LHCN-M2 (cell line): ENCODE data around the gene INTS1. TPM values are rescaled to one million over a fixed set of nuclear protein-coding genes. Genes with fewer than 3 reads are reported as not detected.

Experiments used
- DNase-seq: peaks from one replicate; pipeline ENCODE4 v3.0.0-alpha.2; 2012; ENCODE audit warnings: low read depth
- total RNA-seq: library from RNA; depleted of rRNA; stranded (reverse); fragments of >200 nt; gene quantifications from 2 replicates; pipeline ENCODE4 v1.2.3, GENCODE V29; 2014

INTS1 gene
- total RNA-seq, 1 experiment from 2014 or later = 69.6 TPM

DNA sequence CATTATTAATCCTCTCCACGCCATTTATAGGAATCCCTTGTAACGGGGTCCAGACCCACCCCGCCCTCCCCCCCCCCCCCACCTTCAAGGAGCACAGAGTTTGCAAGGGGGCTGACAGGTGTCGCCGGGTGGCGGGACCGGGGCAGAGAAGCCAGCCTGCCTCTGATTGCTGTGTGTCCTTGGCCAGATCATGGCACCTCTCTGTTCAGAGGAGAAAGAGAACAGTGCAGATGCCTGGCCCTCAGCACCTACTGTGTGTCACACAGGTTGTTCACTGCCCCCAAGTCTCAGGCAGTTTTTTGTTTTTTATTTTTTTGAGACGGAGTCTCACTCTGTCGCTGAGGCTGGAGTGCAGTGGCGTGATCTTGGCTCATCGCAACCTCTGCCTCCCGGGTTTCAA, 39.5 kb downstream of the INTS1 start:
- DNase-seq = no peak

DNA sequence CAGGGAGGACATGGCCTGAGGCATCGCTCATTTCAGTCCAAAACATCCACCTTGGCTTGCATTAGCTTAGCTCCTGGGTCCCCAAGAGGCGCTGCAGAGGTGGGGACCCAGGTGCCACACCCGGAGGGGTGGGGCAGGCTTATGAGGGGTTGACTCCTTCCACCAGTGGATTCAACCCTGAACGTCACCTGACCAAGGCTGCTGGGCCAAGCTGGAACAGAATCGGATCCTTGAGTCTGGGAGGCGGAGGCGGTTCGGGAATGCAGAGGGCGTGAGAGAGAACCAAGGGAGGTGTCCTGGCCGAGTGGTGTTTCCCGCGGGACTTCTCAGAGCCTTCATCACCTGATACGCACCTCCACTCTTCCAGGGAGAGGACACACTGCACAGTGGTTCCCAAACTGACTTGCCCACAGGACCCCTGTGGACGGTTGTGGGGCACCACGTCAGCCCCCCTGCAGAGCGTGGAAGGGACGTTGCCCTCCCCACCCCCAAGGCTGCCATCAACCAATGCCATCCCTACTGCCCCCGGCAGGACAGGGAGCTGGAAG, 40.4 kb downstream of the INTS1 start:
- DNase-seq = no peak

- no peak for DNase-seq
Measured at GRCh38 chr7:1461646-1462375, 42.4 kb downstream of the INTS1 start.

GRCh38 chr7:1460821-1461645, 43.2 kb downstream of the INTS1 start:
- DNase-seq = peak; percentile 45

DNA sequence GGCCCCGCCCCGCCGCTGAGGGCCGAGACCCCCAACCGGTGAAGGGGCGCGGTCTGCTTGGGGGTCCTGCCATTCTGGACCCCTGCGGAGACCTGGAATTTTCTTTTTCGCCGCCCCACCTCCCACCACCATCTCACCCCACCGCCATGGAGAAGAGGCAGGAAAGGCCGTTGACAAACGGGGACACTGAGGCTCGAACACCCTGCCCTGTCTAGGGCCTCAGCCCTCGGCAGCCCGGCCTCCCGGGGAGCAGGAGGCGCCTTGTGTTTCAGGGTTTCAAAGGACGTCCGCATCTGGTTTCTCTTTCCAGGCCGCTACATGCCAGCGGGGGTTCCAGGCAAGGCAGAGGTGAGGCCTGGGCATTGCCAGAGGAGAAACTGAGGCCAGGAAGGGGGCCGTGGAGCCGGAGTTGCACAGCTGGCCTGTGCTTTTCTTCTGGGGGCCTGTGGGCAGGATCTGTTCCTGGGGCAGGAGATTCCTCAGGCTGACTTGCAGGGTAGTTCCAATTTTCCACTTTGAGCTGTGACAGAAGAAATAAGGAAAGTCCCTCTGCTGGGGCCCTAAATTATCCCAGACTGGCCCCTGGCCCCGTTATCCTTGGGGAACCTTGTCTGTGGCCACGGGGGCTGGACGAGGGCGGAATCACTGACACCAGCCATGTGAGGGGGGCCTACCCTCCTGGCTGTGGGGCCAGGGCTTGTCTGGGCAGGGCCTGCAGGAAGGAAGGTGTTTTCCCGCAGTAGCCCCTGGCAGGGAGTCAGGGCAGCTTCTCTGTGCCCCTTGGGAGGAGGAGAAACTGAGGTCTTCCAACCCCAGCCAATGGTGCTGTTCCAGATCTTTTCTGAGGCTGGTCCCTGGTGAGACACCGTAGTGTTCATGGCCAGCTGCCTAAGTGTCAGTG, 44.0 kb downstream of the INTS1 start:
- no peak for DNase-seq

DNA sequence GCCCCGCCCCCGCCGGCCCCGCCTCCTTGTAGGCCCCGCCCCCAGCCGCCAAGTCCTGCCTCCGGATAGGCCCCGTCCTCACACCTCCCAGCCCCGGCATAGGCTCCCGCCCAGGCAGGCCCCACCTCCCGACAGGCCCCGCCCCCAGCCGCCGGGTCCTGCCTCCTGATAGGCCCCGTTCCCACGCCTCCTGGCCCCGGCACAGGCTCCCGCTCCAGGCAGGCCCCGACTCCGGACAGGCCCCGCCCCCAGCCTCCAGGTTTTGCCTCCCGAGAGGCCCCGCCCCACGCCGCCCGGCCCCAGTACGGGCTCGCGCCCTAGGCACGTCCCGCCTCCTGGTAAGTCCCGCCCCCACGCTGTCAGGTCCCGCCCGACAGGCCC, 44.7 kb downstream of the INTS1 start:
- peak; percentile 99 for DNase-seq

GRCh38 chr7:1458683-1459511, 45.3 kb downstream of the INTS1 start, which contains the start of gene MICALL2:
Gene MICALL2 (minus strand): TSS chr7:1459470. CDS start chr7:1459326, 144 bp downstream.
- DNase-seq = peak; percentile 91

DNA sequence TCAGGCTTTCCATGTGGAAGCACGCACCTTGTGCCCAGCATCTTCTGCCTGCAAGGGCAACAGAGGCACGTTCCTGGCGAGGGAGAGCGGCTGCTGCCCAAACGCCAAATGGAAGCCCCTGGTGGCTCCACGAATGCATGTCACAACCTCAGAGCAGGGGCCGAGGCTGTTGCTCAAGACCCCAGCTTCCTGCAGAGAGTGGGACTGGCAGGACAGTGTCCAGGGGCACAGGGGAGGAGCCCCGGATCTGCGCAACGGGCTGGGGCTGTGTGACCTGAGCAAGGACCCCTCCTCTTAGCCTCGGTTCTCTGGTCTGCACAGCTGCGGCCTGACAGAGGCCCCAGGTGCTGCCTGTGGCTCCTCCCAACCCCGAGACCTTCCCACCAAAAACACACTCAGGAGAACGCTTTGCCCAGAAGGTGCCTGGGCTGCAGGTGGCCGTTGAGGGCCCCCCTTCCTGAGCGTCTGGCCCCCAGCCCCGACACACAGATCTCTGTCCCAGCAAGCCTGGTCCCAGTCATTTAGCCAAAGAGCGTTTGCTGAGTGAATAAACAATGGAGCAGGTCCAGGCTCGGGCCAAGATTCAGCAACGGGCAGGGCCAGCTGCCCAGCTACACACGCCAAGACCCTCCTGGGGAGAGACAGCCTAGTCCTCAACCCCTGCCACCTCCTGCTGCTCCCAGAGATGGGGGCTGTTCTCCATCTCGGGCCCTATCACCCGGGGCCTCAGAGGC, 46.1 kb downstream of the INTS1 start:
- DNase-seq = peak; percentile 21

- DNase-seq = no peak
Measured at GRCh38 chr7:1457059-1457948, 46.9 kb downstream of the INTS1 start.

- no peak for DNase-seq
Measured at GRCh38 chr7:1455955-1456354, 48.2 kb downstream of the INTS1 start.

GRCh38 chr7:1455241-1455939, 48.8 kb downstream of the INTS1 start:
- no peak for DNase-seq

DNA sequence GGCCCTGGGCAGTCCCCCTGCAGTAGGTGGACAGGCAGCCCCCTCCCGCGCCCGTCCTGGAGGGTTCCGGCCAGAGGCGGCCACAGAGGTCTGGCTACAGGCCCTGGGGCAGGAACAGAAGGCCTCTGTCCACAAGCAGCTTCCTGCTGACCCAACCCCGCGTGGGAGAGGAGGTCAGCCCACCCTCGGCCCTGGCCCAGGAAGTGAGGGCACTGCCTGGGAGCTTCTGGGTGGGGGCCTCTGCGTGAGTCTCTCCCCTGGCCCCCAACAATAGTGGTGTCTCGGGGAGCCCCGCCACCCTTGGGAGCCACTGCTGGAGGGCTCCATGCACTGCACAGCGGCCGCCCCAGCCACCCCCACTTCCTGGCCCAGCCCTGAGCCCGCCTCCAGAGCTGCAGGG, 49.6 kb downstream of the INTS1 start:
- no peak for DNase-seq

DNA sequence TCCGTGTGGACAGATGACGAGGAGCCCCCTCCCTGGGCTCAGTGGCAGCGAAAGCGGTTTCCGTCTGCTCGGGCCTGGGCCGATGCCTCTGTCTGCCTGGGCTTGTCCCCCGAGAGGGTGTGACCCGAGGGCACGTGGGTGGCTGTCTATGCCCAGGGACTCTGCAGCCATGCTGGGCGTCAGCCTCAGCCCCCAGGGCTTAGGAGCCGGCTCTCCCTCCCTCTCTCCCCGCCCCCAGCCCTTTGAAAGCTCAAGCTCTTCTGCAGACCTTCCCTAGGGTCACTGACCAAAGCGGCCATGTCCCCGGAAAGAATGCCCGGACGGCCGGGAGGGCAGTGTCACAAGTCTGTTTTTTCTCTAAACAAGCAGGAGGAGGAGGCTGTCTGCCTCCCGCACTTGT, 52.0 kb downstream of the INTS1 start:
- no peak for DNase-seq

- no peak for DNase-seq
Measured at GRCh38 chr7:1450987-1451386, 53.2 kb downstream of the INTS1 start.

GRCh38 chr7:1450431-1450830, 53.8 kb downstream of the INTS1 start:
- no peak for DNase-seq

DNA sequence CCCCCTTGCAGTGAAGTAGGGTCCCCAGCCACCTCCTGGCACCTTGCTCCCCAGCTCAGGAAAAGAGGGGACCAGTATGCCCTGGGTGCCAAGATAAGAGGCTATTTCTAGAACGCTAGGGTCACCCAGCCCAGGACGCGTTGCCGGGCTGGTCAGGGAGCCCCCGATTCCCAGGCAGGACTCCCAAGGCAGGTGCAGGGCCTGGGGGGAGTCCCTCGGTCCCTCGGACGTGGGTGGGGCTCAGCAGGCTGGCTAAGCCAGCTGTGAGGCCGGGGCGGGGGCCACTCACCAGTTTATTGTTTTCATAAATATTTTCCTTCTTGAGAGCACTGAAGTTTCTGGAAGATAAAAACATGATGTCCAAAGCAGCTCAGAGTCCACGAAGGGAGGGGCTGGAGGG, 54.2 kb downstream of the INTS1 start:
- DNase-seq = no peak

- DNase-seq = no peak
Measured at GRCh38 chr7:1449501-1449900, 54.7 kb downstream of the INTS1 start.

DNA sequence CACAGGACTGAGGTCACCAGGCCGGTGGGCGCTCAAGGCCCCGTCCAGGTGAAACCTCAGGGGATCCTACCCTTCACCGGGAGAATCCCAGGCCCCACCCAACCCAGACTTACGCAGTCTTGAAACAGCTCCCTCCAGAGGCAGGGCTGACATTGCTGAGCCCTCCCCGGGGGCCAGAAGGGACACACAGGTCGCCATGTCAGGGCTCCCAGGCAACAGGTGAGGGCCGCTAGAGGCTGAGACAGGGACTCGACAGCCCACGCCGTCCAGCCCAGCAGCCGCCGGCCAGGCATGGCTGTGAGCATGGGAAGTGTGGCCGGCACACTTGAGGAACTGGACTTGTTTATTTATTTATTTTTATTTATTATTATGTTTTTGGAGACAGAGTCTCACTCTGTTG, 55.2 kb downstream of the INTS1 start:
- DNase-seq = no peak
